K562 (cell line): ENCODE data around the gene PLCL1. TPM values are rescaled to one million over a fixed set of nuclear protein-coding genes. Genes with fewer than 3 reads are reported as not detected.

ENCODE experiments used
- ARID1B ChIP-seq: fragments of 450-650 bp; IDR thresholded peaks from 2 replicates; pipeline ENCODE4 v1.6.1; 2016; ENCODE audit warnings: antibody characterized with exemption, mild to moderate bottlenecking, inconsistent platforms
- ARNT ChIP-seq, 2 experiments: fragments of 450-650 bp; IDR thresholded peaks; 2 replicates each; pipeline ENCODE4 v1.6.1; 2016; ENCODE audit warnings: mild to moderate bottlenecking in 1 of 2
- CHD4 ChIP-seq: fragments of 200-600 bp; sonication (generic); IDR thresholded peaks from 3 replicates; pipeline ENCODE4 v1.6.1; 2012; ENCODE audit warnings: low read depth, mild to moderate bottlenecking, mixed read lengths, low read length, inconsistent platforms; ENCODE audit not compliant: insufficient read depth, insufficient replicate concordance, poor library complexity, severe bottlenecking
- EP300 ChIP-seq: IDR thresholded peaks from 2 replicates; pipeline ENCODE4 v1.6.1; 2012; ENCODE audit warnings: low read length, improper control_type of control experiment
- GATAD2A ChIP-seq: fragments of 450-650 bp; IDR thresholded peaks from 2 replicates; pipeline ENCODE4 v1.6.1; 2017
- GTF2E2 ChIP-seq: fragments of 200-800 bp; sonication (Bioruptor generic); IDR thresholded peaks from 2 replicates; pipeline ENCODE4 v1.6.1; 2016; ENCODE audit warnings: missing genetic modification characterization, missing compliant biosample characterization
- HDAC8 ChIP-seq: fragments of 450-650 bp; IDR thresholded peaks from 2 replicates; pipeline ENCODE4 v1.6.1; 2016; ENCODE audit warnings: mild to moderate bottlenecking, missing genetic modification characterization, moderate library complexity, missing compliant biosample characterization
- KLF13 ChIP-seq: fragments of 450-650 bp; IDR thresholded peaks from 2 replicates; pipeline ENCODE4 v1.6.1; 2016; ENCODE audit warnings: missing genetic modification characterization, low read depth, mild to moderate bottlenecking, missing compliant biosample characterization, moderate library complexity, borderline replicate concordance
- LCOR ChIP-seq: sonication (generic); formaldehyde crosslinking; IDR thresholded peaks from 2 replicates; pipeline ENCODE4 v1.8.0; 2022; ENCODE audit warnings: mild to moderate bottlenecking, missing genetic modification reagents
- MIER1 ChIP-seq: fragments of 450-650 bp; IDR thresholded peaks from 2 replicates; pipeline ENCODE4 v1.6.1; 2016; ENCODE audit warnings: antibody characterized with exemption, mild to moderate bottlenecking, low read depth
- MNT ChIP-seq, 2 experiments: fragments of 450-650 bp; conservative IDR thresholded peaks; 2 replicates each; pipeline ENCODE4 v1.6.1; 2017; ENCODE audit warnings: mild to moderate bottlenecking in 2 of 2, moderate library complexity in 2 of 2
- PBX2 ChIP-seq, 2 experiments: IDR thresholded peaks in 1 of 2; conservative IDR thresholded peaks in 1 of 2; 2 replicates each; pipeline ENCODE4 v1.6.1; 2016; ENCODE audit warnings: low read depth in 2 of 2, mild to moderate bottlenecking in 1 of 2, missing compliant biosample characterization in 1 of 2, missing genetic modification characterization in 1 of 2, moderate library complexity in 1 of 2
- SETDB1 ChIP-seq: IDR thresholded peaks from one replicate; pipeline ENCODE4 v1.6.1; 2012; ENCODE audit warnings: low read length, control low read depth, inconsistent platforms
- SMARCA4 ChIP-seq: fragments of 450-650 bp; IDR thresholded peaks from 2 replicates; pipeline ENCODE4 v1.6.1; 2016
- SMC3 ChIP-seq: conservative IDR thresholded peaks from 2 replicates; pipeline ENCODE4 v1.6.1; 2011; ENCODE audit warnings: low read depth, low read length, improper control_type of control experiment; ENCODE audit not compliant: insufficient read depth
- SPI1 ChIP-seq: IDR thresholded peaks from 2 replicates; pipeline ENCODE4 v1.6.1; 2011; ENCODE audit warnings: low read depth, low read length, control low read depth, borderline replicate concordance
- U2AF2 ChIP-seq: fragments of 200-400 bp; formaldehyde crosslinking; optimal IDR thresholded peaks from 2 replicates; pipeline ENCODE3; 2017; ENCODE audit warnings: low read depth, mild to moderate bottlenecking, low read length
- ZNF316 ChIP-seq: fragments of 450-650 bp; IDR thresholded peaks from 2 replicates; pipeline ENCODE4 v1.6.1; 2016
- ZNF609 ChIP-seq: sonication (generic); formaldehyde crosslinking; IDR thresholded peaks from 2 replicates; pipeline ENCODE4 v1.8.1; 2023; ENCODE audit warnings: missing genetic modification reagents, mild to moderate bottlenecking, borderline replicate concordance
- polyA plus RNA-seq, 8 experiments: library from polyadenylated mRNA; depleted of rRNA in 4 of 8; stranded (reverse) in 5 of 8; unstranded in 3 of 8; fragments of >200 nt; fragmentation: Nextera tagmentation in 2 of 8; fragmentation: Illumina TruSeq in 1 of 8; extraction: Ambion mirVana in 2 of 8; extraction: Trizol in 1 of 8; gene quantifications; 2 replicates each; pipeline versions ENCODE4 v1.2.1 to v1.2.3, GENCODE V29; 2011 to 2014; ENCODE audit warnings: inconsistent platforms in 1 of 8, missing spikeins in 1 of 8
- total RNA-seq, 7 experiments: library from RNA; depleted of rRNA in 6 of 7; stranded (reverse); fragments of >200 nt in 6 of 7; fragmentation: Illumina TruSeq in 2 of 7; extraction: Trizol in 2 of 7; gene quantifications; 2 replicates each; pipeline versions ENCODE4 v1.2.1 to v1.2.3, GENCODE V29; 2011 to 2021; ENCODE audit warnings: low replicate concordance in 1 of 7

The PLCL1 gene
- total and polyA plus RNA-seq, 9 of the 15 experiments (the other 6 are each of a cell fraction or from before 2014, with no cell fraction given): 2.0 to 17.7 (median 8.6) TPM

GRCh38 chr2:197908990-197909776 lies 104.8 kb downstream of the PLCL1 start (continued):
- TF ChIP-seq CHD4 (no peak), LCOR (CRISPR knock-in tag) (no peak), GTF2E2 (tag) (no peak), SETDB1 (no peak), SMC3 (no peak), KLF13 (tag) (no peak), ZNF609 (CRISPR knock-in tag) (no peak), SPI1 (peak; percentile 83), PBX2 (CRISPR knock-in tag; IDR thresholded peaks at IDR 0.05; ENCODE audit: low read depth) (no peak), PBX2 (tag; conservative IDR thresholded peaks at IDR 0.05; ENCODE audit: low read depth) (no peak), ARNT (IDR thresholded peaks at IDR 0.05) (0 out of 4 replicates have a peak, but pooled peaks of 1 of the 2 experiments have one; percentile 19), SMARCA4 (peak; percentile 31; the same call in 1 of the 2 replicates), U2AF2 (no peak), HDAC8 (tag) (no peak), MNT (conservative IDR thresholded peaks at IDR 0.05) (no peak), ZNF316 (peak; percentile 72), ARID1B (peak; percentile 57), MIER1 (no peak), EP300 (peak; percentile 66), GATAD2A (no peak)
